Transverse colon (tissue), 4 donors: Measurements from ENCODE around the gene YTHDF1. TPM values are rescaled to one million over a fixed set of nuclear protein-coding genes. Genes with fewer than 3 reads are reported as not detected.

Source experiments
- DNase-seq: peaks from one replicate; pipeline ENCODE4 v3.0.0-alpha.2; 2019
- H3K27ac ChIP-seq, 4 donors: fragments of 200-600 bp; sonication (generic); 2 replicates each; pipeline ENCODE4 v1.5.1; 2016 to 2018; ENCODE audit warnings: inconsistent platforms in 4 of 4
- H3K27me3 ChIP-seq: fragments of 200-600 bp; sonication (generic); 2 replicates; pipeline ENCODE4 v1.5.1; 2017; ENCODE audit warnings: inconsistent platforms
- H3K36me3 ChIP-seq, 4 donors: fragments of 200-600 bp; sonication (generic); 2 replicates each; pipeline ENCODE4 v1.5.1; 2017 to 2019; ENCODE audit warnings: inconsistent platforms in 4 of 4
- H3K4me1 ChIP-seq, 4 donors: fragments of 200-600 bp; sonication (generic); 2 replicates each; pipeline ENCODE4 v1.5.1; 2017 to 2020; ENCODE audit warnings: inconsistent platforms in 4 of 4
- H3K4me3 ChIP-seq, 4 donors: fragments of 200-600 bp; sonication (generic); 1 replicate in 1 of 4; 2 replicates in 3 of 4; pipeline versions ENCODE4 v1.5.1 to v1.6.1; 2017 to 2019; ENCODE audit warnings: inconsistent platforms in 4 of 4
- H3K9me3 ChIP-seq, 2 donors: fragments of 200-600 bp; sonication (generic); 2 replicates each; pipeline ENCODE4 v1.5.1; 2017 to 2019; ENCODE audit warnings: inconsistent platforms in 2 of 2
- CTCF ChIP-seq, 5 experiments: fragments of 200-600 bp in 3 of 5; fragments of 450-650 bp in 2 of 5; sonication (generic) in 3 of 5; IDR thresholded peaks; 1 replicate in 2 of 5; 2 replicates in 3 of 5; pipeline ENCODE4 v1.5.1; 2016 to 2017; ENCODE audit warnings: antibody characterized with exemption in 5 of 5, inconsistent platforms in 3 of 5, mild to moderate bottlenecking in 2 of 5, moderate library complexity in 1 of 5
- EP300 ChIP-seq: sonication (generic); formaldehyde crosslinking; IDR thresholded peaks from one replicate; pipeline ENCODE4 v1.6.1; 2017; ENCODE audit warnings: antibody characterized with exemption, low read depth
- POLR2A ChIP-seq: fragments of 450-650 bp; IDR thresholded peaks from one replicate; pipeline ENCODE4 v1.6.1; 2016; ENCODE audit warnings: antibody characterized with exemption, mild to moderate bottlenecking, moderate library complexity
- POLR2AphosphoS5 ChIP-seq, 3 donors: sonication (generic); formaldehyde crosslinking; IDR thresholded peaks; one replicate each; pipeline ENCODE4 v1.6.1; 2016; ENCODE audit warnings: antibody characterized with exemption in 3 of 3
- WGBS, 2 donors: methylation state at CpG; one replicate each; pipeline ENCODE4 v1.1.5; 2018; ENCODE audit warnings: low coverage in 1 of 2; 5-methylcytosine and 5-hydroxymethylcytosine counted together
- in situ Hi-C, 4 donors: fragments of 200-750 bp; cut with MboI; loops; one replicate each; pipeline versions ENCODE4 v1.15.0 to v1.15.1; 2017; ENCODE audit warnings: low sequenced_read_pairs in 3 of 4, low pct_ligation_motif_present in 1 of 4, low pct_unique_long_range_greater_than_20kb in 1 of 4
- intact Hi-C: fragments of 100-400 bp; cut with DNase I; formaldehyde crosslinking; loops from one replicate; pipeline ENCODE4 v1.15.1; 2023; ENCODE audit warnings: low total_unique reads
- total RNA-seq, 4 donors: library from RNA; depleted of rRNA; stranded (reverse); fragments of >200 nt; gene quantifications; one replicate each; pipeline ENCODE4 v1.1.0, GENCODE V29; 2016

YTHDF1 gene
- total RNA-seq, 4 donors from 2014 or later, result 29.4 to 35.2 (median 32.9) TPM

GRCh38 chr20:63216849-63217471 is 1.0 kb upstream of the YTHDF1 start:
- in situ Hi-C loops (no loop called here), intact Hi-C loops (no loop called here)
- no peak for DNase-seq
- H3K27ac ChIP-seq, result peak overlapping the region; percentile 81 to 91 (median 83)
- H3K36me3 ChIP-seq, result peaks cover 0 to 9% (median 0%) of the 10 kb centered on the region in 4 donors
- H3K4me1 ChIP-seq, result peaks cover 11 to 35% (median 31%) of the 10 kb centered on the region in 4 donors
- TF ChIP-seq POLR2A (no peak), POLR2AphosphoS5 (IDR thresholded peaks at IDR 0.05) (no peak), CTCF (IDR thresholded peaks at IDR 0.05) (no peak), EP300 (no peak)
- H3K27me3 ChIP-seq, result peaks cover 4% of the 10 kb centered on the region
- 73 to 100% methylated on average over 1 to 13 of the region's 13 CpGs for WGBS, 2 donors
- peak overlapping the region in 3 of 4 donors; percentile 88 to 99 (median 96) for H3K4me3 ChIP-seq
- H3K9me3 ChIP-seq, result no peaks in the 10 kb centered on the region

- WGBS, 2 donors, result 2 to 67% methylated on average over 1 to 66 of the region's 81 CpGs
- in situ Hi-C loops (no loop called here), intact Hi-C loops (no loop called here)
- DNase-seq, result peak; percentile 23
- Histone ChIP-seq H3K36me3 (peaks cover 0 to 9% (median 4%) of the 10 kb centered on the region in 4 donors), H3K9me3 (no peaks in the 10 kb centered on the region), H3K4me1 (peaks cover 11 to 36% (median 31%) of the 10 kb centered on the region in 4 donors), H3K27ac (peak overlapping the region; percentile 82 to 92 (median 88)), H3K4me3 (peak overlapping the region; percentile 88 to 99 (median 96)), H3K27me3 (no peaks in the 10 kb centered on the region)
- TF ChIP-seq EP300, result no peak
- peak in 3 of 5 experiments; percentile 16 to 31 (median 22) for TF ChIP-seq CTCF (IDR thresholded peaks at IDR 0.05)
- no peak for TF ChIP-seq POLR2AphosphoS5 (IDR thresholded peaks at IDR 0.05)
Measured at GRCh38 chr20:63215101-63216040, 560 bp downstream of the YTHDF1 start.

- no peak for TF ChIP-seq EP300
- TF ChIP-seq CTCF (IDR thresholded peaks at IDR 0.05), result no peak
- TF ChIP-seq POLR2AphosphoS5 (IDR thresholded peaks at IDR 0.05), result no peak
- TF ChIP-seq POLR2A, result no peak
- no peak for DNase-seq
- in situ Hi-C loops (no loop called here), intact Hi-C loops (no loop called here)
- H3K4me3 ChIP-seq, result peak overlapping the region in 1 of 4 donors; percentile 96
- WGBS, 2 donors, result 57 to 86% methylated on average over 1 to 6 of the region's 6 CpGs
- peaks cover 11 to 36% (median 31%) of the 10 kb centered on the region in 4 donors for H3K4me1 ChIP-seq
- H3K27me3 ChIP-seq, result no peaks in the 10 kb centered on the region
- H3K27ac ChIP-seq, result peak overlapping the region in 1 of 4 donors; percentile 91
- no peaks in the 10 kb centered on the region for H3K9me3 ChIP-seq
- H3K36me3 ChIP-seq, result peaks cover 0 to 9% (median 4%) of the 10 kb centered on the region in 4 donors
Measured at GRCh38 chr20:63214514-63214913, 1.4 kb downstream of the YTHDF1 start.

GRCh38 chr20:63212792-63213191 is 3.1 kb downstream of the YTHDF1 start:
- intact Hi-C loops, result no loop called here
- WGBS, 2 donors, result 80% methylated on average over 1 to 5 of the region's 5 CpGs
- no peak overlapping the region for H3K4me3 ChIP-seq
- no peaks in the 10 kb centered on the region for H3K27me3 ChIP-seq
- no peaks in the 10 kb centered on the region for H3K9me3 ChIP-seq
- in situ Hi-C loops, result no loop called here
- TF ChIP-seq POLR2A (no peak), POLR2AphosphoS5 (IDR thresholded peaks at IDR 0.05) (no peak), EP300 (no peak), CTCF (IDR thresholded peaks at IDR 0.05) (no peak)
- H3K36me3 ChIP-seq, result peaks cover 0 to 17% (median 7%) of the 10 kb centered on the region in 4 donors
- no peak for DNase-seq
- H3K27ac ChIP-seq, result no peak overlapping the region
- H3K4me1 ChIP-seq, result peaks cover 11 to 36% (median 31%) of the 10 kb centered on the region in 4 donors
